Endothelial cell of umbilical vein (primary cell): Measurements from ENCODE around the gene GPR157.
A peak's percentile ranks its signal among the peaks of the same experiment; 100 is the strongest.

Experiments used
- CTCF ChIP-seq, 2 donors: IDR thresholded peaks; 1 replicate in 1 of 2; 2 replicates in 1 of 2; pipeline ENCODE4 v1.5.1; 2011; ENCODE audit warnings: low read length in 2 of 2, mild to moderate bottlenecking in 2 of 2, moderate library complexity in 2 of 2, control low read depth in 1 of 2, inconsistent platforms in 1 of 2, low read depth in 1 of 2; ENCODE audit not compliant: insufficient read depth in 1 of 2; ENCODE audit errors: extremely low read depth in 1 of 2
- FOS ChIP-seq: IDR thresholded peaks from 2 replicates; pipeline ENCODE4 v1.6.1; 2011; ENCODE audit warnings: mild to moderate bottlenecking, low read length, moderate library complexity, borderline replicate concordance; ENCODE audit not compliant: insufficient read depth
- JUN ChIP-seq: IDR thresholded peaks from 2 replicates; pipeline ENCODE4 v1.6.1; 2011; ENCODE audit warnings: borderline replicate concordance, low read depth; ENCODE audit not compliant: insufficient read length, insufficient read depth
- MAX ChIP-seq: IDR thresholded peaks from 2 replicates; pipeline ENCODE4 v1.6.1; 2011; ENCODE audit not compliant: insufficient read depth, insufficient read length
- MYC ChIP-seq: IDR thresholded peaks from one replicate; pipeline ENCODE4 v1.6.1; 2011; ENCODE audit warnings: mild to moderate bottlenecking, low read depth, low read length
- POLR2A ChIP-seq: IDR thresholded peaks from 2 replicates; pipeline ENCODE4 v1.6.1; 2012; ENCODE audit warnings: low read depth, mild to moderate bottlenecking, control low read depth, low read length
- POLR2AphosphoS5 ChIP-seq: IDR thresholded peaks from 2 replicates; pipeline ENCODE4 v1.6.1; 2012; ENCODE audit warnings: low read depth, mild to moderate bottlenecking, control low read depth, low read length, moderate library complexity; ENCODE audit not compliant: insufficient read depth

- TF ChIP-seq MAX = no peak
- no peak for TF ChIP-seq POLR2AphosphoS5
- no peak for TF ChIP-seq JUN
- peak; percentile 93 for TF ChIP-seq CTCF (IDR thresholded peaks at IDR 0.05; ENCODE audit: extremely low read depth in 1 of 2, insufficient read depth in 1 of 2, low read depth in 1 of 2, low read length in 2 of 2)
- no peak for TF ChIP-seq FOS
- TF ChIP-seq POLR2A = no peak
- no peak for TF ChIP-seq MYC
Observed at GRCh38 chr1:9110669-9111356, 18.1 kb downstream of the GPR157 start.
